Esophagus squamous epithelium (tissue), 5 donors: ENCODE results near the gene CDKAL1. TPM values are rescaled to one million over a fixed set of nuclear protein-coding genes. Genes with fewer than 3 reads are reported as not detected.

Experiments used
- DNase-seq: peaks from one replicate; lab custom pipeline; 2025; lab: John Stamatoyannopoulos, UW
- H3K27ac ChIP-seq, 4 donors: fragments of 200-600 bp; sonication (generic); one replicate each; pipeline ENCODE4 v1.5.1; 2016 to 2019; ENCODE audit warnings: mild to moderate bottlenecking in 1 of 4
- H3K27me3 ChIP-seq, 4 donors: fragments of 200-600 bp; sonication (generic); 1 replicate in 3 of 4; 2 replicates in 1 of 4; pipeline versions ENCODE4 v1.5.1 to v1.6.0; 2017 to 2021; ENCODE audit warnings: antibody characterized with exemption in 1 of 4
- H3K36me3 ChIP-seq, 3 donors: fragments of 200-600 bp; sonication (generic); one replicate each; pipeline ENCODE4 v1.5.1; 2016 to 2019
- H3K4me1 ChIP-seq, 3 donors: fragments of 200-600 bp; sonication (generic); one replicate each; pipeline ENCODE4 v1.5.1; 2017 to 2019
- H3K4me3 ChIP-seq, 4 donors: fragments of 200-600 bp; sonication (generic); 1 replicate in 3 of 4; 2 replicates in 1 of 4; pipeline ENCODE4 v1.5.1; 2016 to 2019; ENCODE audit warnings: mild to moderate bottlenecking in 2 of 4, moderate library complexity in 1 of 4
- H3K9me3 ChIP-seq, 3 donors: fragments of 200-600 bp; sonication (generic); one replicate each; pipeline ENCODE4 v1.5.1; 2016 to 2019
- CTCF ChIP-seq, 6 experiments: fragments of 450-650 bp in 4 of 6; fragments of 200-600 bp in 2 of 6; sonication (generic) in 2 of 6; IDR thresholded peaks; one replicate each; pipeline ENCODE4 v1.5.1; 2016 to 2019; ENCODE audit warnings: antibody characterized with exemption in 6 of 6, mild to moderate bottlenecking in 4 of 6, moderate library complexity in 4 of 6
- POLR2A ChIP-seq, 4 donors: fragments of 450-650 bp; IDR thresholded peaks; one replicate each; pipeline ENCODE4 v1.6.1; 2017; ENCODE audit warnings: antibody characterized with exemption in 4 of 4, mild to moderate bottlenecking in 4 of 4, moderate library complexity in 3 of 4
- WGBS, 2 donors: methylation state at CpG; one replicate each; pipeline ENCODE4 v1.1.5; 2018; 5-methylcytosine and 5-hydroxymethylcytosine counted together
- intact Hi-C: fragments of 100-400 bp; cut with DNase I; formaldehyde crosslinking; loops from one replicate; pipeline ENCODE4 v1.15.0; 2022
- total RNA-seq, 4 donors: library from RNA; depleted of rRNA; stranded (reverse); fragments of >200 nt; gene quantifications; one replicate each; pipeline ENCODE4 v1.1.0, GENCODE V29; 2016
- donor health status: DM: yes; HTN: yes; CAD: no.

Gene CDKAL1
- total RNA-seq, 4 donors from 2014 or later: 6.5 to 13.0 (median 10.7) TPM

- H3K36me3 ChIP-seq: no peaks in the 10 kb centered on the region
- no peak for DNase-seq
- 89 to 97% methylated on average over 3 of the region's 3 CpGs for WGBS, 2 donors
- H3K27ac ChIP-seq: no peak overlapping the region
- no peak overlapping the region for H3K4me3 ChIP-seq
- H3K4me1 ChIP-seq: peaks cover 0 to 14% (median 3%) of the 10 kb centered on the region in 3 donors
- H3K27me3 ChIP-seq: no peaks in the 10 kb centered on the region
- H3K9me3 ChIP-seq: no peaks in the 10 kb centered on the region
- no peak for TF ChIP-seq CTCF (IDR thresholded peaks at IDR 0.05)
- intact Hi-C loops: no loop called here
Measured at GRCh38 chr6:20684474-20684873, 150.2 kb downstream of the CDKAL1 start.

DNA sequence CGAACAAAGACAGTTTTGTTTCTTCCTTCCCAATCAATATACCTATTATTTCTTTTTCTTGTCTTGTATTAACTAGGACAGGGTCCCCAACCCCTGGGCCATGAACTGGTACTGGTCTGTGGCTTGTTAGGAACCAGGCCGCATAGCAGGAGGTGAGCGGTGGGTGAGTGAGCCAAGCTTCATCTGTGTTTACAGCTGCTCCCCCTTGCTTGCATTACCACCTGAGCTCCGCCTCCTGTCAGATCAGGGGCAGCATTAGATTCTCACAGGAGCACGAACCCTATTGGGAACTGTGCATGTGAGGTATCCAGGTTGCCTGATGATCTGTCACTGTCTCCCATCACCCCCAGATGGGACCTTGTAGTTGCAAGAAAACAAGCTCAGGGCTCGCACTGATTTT is 151.9 kb downstream of the CDKAL1 start:
- 89 to 97% methylated on average over 6 of the region's 6 CpGs for WGBS, 2 donors
- no peak for TF ChIP-seq CTCF (IDR thresholded peaks at IDR 0.05)
- no peak for TF ChIP-seq POLR2A (IDR thresholded peaks at IDR 0.05)
- Histone ChIP-seq H3K4me1 (peaks cover 0 to 7% (median 1%) of the 10 kb centered on the region in 3 donors), H3K36me3 (no peaks in the 10 kb centered on the region), H3K4me3 (no peak overlapping the region), H3K27ac (no peak overlapping the region), H3K27me3 (no peaks in the 10 kb centered on the region), H3K9me3 (no peaks in the 10 kb centered on the region)
- no peak for DNase-seq
- intact Hi-C loops: no loop called here

DNA sequence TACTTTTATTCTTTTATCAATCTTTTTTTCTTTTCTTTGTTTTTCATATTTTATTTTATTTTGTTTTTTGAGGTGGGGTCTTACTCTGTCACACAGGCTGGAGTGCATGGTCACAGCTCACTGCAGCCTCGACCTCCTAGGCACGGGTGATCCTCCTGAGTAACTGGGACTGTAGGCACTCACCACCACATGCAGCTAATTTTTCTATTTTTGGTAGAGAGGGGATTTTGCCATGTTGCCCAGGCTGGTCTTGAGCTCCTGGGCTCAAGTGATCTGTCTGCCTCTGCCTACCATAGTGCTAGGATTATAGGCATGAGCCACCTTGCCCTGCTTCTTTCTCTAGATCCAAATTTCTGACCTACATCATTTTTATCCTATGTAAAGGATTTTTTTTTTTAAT is 153.2 kb downstream of the CDKAL1 start:
- Histone ChIP-seq H3K4me3 (no peak overlapping the region), H3K27me3 (no peaks in the 10 kb centered on the region)

GRCh38 chr6:20688710-20689500 is 154.6 kb downstream of the CDKAL1 start:
- no peaks in the 10 kb centered on the region for H3K36me3 ChIP-seq
- H3K9me3 ChIP-seq: no peaks in the 10 kb centered on the region
- no peak overlapping the region for H3K27ac ChIP-seq
- WGBS, 2 donors: 52 to 73% methylated on average over 3 to 4 of the region's 4 CpGs
- no peaks in the 10 kb centered on the region for H3K27me3 ChIP-seq
- no peak for DNase-seq
- peaks cover 0 to 16% (median 0%) of the 10 kb centered on the region in 3 donors for H3K4me1 ChIP-seq
- intact Hi-C loops: no loop called here
- H3K4me3 ChIP-seq: no peak overlapping the region
- TF ChIP-seq POLR2A (IDR thresholded peaks at IDR 0.05) (no peak), CTCF (IDR thresholded peaks at IDR 0.05) (no peak)

More for the DNA sequence above, 153.2 kb downstream of the CDKAL1 start:
- peaks cover 0 to 7% (median 0%) of the 10 kb centered on the region in 3 donors for H3K4me1 ChIP-seq
- H3K27ac ChIP-seq: no peak overlapping the region
- no peaks in the 10 kb centered on the region for H3K9me3 ChIP-seq
- WGBS, 2 donors: 56 to 100% methylated on average over 2 of the region's 2 CpGs
- no peak for DNase-seq
- intact Hi-C loops: no loop called here
- TF ChIP-seq CTCF (IDR thresholded peaks at IDR 0.05): no peak
- H3K36me3 ChIP-seq: no peaks in the 10 kb centered on the region

DNA sequence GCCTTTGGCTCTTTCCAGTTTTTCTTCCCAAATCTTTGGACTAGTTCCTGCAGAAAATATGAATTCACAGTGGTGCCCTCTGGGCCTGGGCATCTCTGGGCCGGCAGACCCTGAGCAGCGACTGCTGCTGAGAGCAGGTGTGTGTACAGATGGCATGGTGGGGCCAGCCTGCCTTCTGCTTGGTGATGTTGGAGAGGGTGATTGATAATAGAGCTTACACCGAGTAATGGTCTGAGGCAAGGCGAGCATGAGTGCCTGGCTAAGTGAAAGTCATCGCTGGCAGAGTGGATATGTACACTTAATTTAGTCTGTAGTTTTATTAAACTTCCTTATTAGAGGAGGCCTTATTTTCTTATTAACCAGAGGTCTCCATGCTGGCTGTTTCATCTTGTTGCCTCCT is 156.9 kb downstream of the CDKAL1 start:
- H3K4me1 ChIP-seq: peaks cover 0 to 16% (median 0%) of the 10 kb centered on the region in 3 donors
- TF ChIP-seq CTCF (IDR thresholded peaks at IDR 0.05): no peak
- TF ChIP-seq POLR2A (IDR thresholded peaks at IDR 0.05): no peak
- H3K27me3 ChIP-seq: no peaks in the 10 kb centered on the region
- H3K36me3 ChIP-seq: no peaks in the 10 kb centered on the region
- no peak for DNase-seq
- intact Hi-C loops: no loop called here
- H3K9me3 ChIP-seq: no peaks in the 10 kb centered on the region
- H3K4me3 ChIP-seq: no peak overlapping the region
- 86 to 100% methylated on average over 3 to 5 of the region's 5 CpGs for WGBS, 2 donors
- no peak overlapping the region for H3K27ac ChIP-seq
